ENCODE results near the gene MRPL39.
"Not testable (repeated sequence)": the region's sequence is repeated elsewhere in the genome, so short reads cannot be mapped to it uniquely, and the experiment has no call there.

MRPL39 gene

DNA sequence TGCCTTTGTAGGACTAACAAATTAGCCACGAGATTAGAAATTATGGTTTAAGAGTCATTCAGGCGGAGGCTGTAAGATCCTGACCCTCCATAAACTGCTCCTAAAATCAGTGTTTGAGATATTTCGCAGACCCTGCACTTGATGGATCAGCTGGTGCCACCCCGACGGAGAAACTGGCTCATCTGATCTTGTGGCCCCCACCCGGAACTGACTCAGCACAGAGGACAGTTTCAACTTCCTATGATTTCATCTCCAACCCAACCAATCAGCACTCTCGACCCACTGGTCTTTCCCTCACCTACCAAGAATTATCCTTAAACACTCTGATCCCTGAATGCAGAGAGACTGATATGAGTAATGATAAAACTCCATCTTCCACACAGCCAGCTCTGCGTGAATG, 28.0 kb upstream of the MRPL39 start:
- no peak for DNase-seq
- no peak for TF ChIP-seq GATA1 (IDR thresholded peaks at IDR 0.05; ENCODE audit: low read depth, low read length)
- TF ChIP-seq POLR2A (IDR thresholded peaks at IDR 0.05; ENCODE audit: low read length) = no peak

DNA sequence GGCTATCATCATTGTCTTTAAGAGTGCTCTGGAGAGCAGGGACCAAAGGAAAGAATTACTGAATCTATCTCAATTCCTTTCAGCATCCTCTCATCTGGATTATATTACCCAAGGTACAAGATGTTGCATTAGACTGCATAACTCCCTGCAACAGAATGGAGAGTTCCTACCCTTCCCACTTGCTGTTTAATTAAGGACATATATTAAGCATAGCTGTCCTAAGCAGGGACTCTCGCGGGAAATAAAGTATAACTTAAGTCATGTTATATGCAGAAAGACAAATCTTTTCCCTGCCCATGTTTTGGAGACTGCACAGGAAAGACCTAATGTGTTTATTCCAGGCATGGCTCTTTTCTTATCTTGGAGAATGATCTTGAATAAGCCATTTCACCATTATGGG, 25.0 kb upstream of the MRPL39 start:
- DNase-seq = no peak
- TF ChIP-seq POLR2A (IDR thresholded peaks at IDR 0.05; ENCODE audit: low read length) = no peak

DNA sequence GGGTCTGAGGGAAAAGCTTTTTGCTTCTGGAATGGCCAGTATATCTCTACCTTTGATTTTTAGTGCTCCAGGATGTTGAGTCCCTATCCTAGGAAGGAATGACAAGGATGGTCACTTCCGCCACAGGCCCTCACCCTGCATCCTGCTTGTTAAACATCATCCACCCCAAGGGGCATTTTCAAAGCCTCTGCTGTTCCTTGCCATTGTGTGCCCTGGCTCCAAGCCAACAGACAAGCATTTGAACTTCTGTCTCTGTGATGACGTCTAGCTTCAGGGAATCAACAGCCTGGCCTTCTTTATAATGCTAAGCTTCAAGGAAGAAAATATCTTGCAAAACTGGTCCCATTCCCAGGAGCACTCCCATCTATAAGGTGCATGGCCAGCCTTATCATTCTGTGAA, 19.5 kb upstream of the MRPL39 start:
- DNase-seq = no peak
- no peak for TF ChIP-seq GATA1 (IDR thresholded peaks at IDR 0.05; ENCODE audit: low read depth, low read length)
- no peak for TF ChIP-seq POLR2A (IDR thresholded peaks at IDR 0.05; ENCODE audit: low read length)

DNA sequence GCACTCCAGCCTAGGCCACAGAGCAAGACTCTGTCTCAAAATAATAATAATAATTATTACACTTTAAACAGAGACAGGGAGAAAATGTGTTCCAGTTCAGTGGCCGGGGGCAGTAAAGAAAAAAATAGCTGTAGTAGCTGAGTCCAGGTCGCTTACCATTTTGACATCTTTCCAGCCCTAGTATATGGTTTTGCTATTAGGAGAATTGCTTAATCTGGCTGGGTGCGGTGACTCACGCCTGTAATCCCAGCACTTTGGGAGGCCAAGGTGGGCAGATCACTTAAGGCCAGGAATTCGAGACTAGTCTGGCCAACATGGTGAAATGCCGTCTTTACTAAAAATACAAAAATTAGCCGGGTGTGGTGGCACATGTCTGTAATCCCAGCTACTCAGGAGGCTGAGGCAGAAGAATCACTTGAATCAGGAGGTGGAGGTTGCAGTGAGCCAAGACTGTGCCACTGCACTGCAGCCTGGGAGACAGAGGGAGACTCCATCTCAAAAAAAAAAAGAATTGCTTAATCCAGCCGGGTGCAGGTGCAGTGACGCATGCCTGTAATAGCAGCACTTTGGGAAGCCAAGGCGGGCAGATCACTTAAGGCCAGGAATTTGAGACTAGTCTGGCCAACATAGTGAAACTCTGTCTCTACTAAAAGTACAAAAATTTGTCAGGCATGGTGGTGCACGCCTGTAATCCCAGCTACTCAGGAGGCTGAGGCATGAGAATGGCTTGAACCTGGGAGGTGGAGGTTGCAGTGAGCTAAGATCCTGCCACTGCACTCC, 18.7 kb upstream of the MRPL39 start:
- not testable (repeated sequence) for DNase-seq

DNA sequence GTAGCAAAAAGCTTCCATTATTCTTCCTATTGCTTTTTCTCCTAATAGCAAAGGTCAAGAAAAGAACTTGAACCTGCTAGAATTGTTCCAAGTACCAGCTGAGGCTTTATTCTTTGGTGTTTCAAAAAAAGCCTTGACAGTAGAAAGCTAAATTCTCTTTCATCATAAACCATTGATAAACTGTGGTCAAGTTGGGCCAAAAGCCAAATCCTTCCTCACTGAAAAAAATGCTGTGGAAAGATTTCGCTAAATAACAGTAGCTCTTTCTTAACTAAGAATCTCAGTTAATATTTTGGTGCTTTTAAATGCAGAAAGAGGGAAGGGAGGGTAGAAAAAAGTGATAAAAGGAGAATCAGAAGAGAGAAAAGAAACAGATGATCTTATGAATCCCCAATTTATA, 17.8 kb upstream of the MRPL39 start:
- TF ChIP-seq GATA1 (IDR thresholded peaks at IDR 0.05; ENCODE audit: low read depth, low read length) (no peak), POLR2A (IDR thresholded peaks at IDR 0.05; ENCODE audit: low read length) (no peak)
- no peak for DNase-seq

DNA sequence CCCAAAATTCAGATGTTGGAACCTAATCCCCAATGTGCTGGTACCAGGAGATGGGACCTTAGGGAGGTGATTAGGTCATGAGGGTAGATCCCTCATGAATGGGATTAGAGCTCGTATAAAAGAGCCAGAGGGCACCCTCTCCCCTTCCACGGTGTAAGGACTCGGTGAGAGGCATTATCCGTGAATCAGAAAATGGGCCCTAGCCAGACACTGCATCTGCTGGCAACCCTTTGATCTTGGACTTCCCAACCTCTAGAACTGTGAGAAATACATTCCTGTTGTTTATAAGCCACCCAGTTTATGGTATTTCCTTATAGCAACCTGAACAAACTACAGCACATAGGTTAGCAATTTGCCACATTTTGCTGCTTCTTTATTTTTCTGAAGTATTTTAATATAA, 17.2 kb upstream of the MRPL39 start:
- TF ChIP-seq POLR2A (IDR thresholded peaks at IDR 0.05; ENCODE audit: low read length) (no peak), GATA1 (IDR thresholded peaks at IDR 0.05; ENCODE audit: low read depth, low read length) (no peak)
- DNase-seq = no peak

DNA sequence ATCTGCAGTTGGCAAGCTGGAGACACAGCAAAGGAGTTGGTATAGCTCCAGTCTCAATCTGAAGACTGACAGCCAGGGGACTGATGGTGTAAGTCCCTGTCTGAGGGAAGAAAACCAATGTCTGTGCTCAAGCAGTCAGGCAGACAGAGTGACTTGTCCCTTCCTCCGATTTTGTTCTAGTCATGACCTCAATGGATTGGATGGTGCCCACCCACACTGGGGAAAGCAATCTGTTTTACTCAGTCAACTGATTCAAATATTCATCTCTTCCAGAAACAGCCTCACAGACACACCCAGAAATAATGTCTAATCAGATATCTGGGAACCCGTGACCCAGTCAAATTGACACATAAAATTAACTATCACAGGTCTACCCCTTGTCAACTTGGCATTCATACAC, 11.9 kb upstream of the MRPL39 start:
- TF ChIP-seq POLR2A (IDR thresholded peaks at IDR 0.05; ENCODE audit: low read length) = no peak
- no peak for TF ChIP-seq GATA1 (IDR thresholded peaks at IDR 0.05; ENCODE audit: low read depth, low read length)
- DNase-seq = no peak

DNA sequence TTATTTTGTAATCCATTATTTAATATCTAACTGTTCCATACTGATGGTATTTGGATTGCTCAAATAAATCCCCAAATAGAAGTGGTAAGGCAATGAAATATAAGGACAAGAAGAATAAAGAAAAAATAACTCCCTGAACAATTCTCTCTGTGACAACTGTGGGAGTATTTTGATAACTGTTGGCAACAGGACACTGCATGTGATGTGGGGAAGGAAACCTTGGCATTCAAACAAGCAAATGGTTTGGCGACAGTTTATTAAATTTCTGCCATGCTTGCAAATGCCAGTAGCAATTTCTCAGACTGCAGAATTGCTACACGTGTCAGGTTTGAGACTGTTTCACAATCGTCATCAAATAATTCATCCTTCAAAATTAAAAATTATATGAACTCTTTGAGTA, 8.6 kb upstream of the MRPL39 start:
- no peak for DNase-seq

DNA sequence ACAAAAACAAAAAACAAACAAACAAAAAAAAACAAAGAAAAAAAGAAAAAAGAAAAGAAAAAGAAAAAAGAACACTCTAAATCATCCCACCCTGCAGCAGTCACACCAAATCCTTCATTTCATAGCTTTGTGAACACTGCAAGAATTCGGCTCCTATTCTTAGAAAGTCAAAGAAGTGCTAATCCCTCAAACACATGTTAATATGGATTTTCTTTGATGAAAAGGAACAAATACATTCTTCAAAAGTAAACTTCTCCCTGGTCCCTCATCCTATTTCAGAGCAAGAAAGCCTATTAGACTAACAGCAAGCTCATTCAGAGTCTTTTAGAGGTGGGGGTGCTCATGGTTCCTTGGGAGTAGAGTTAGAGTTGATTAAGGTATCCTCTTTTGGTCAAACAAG, 7.2 kb upstream of the MRPL39 start:
- DNase-seq = no peak
- no peak for TF ChIP-seq GATA1 (IDR thresholded peaks at IDR 0.05; ENCODE audit: low read depth, low read length)
- TF ChIP-seq POLR2A (IDR thresholded peaks at IDR 0.05; ENCODE audit: low read length) = no peak

More for the DNA sequence above, 8.6 kb upstream of the MRPL39 start:
- no peak for TF ChIP-seq GATA1 (IDR thresholded peaks at IDR 0.05; ENCODE audit: low read depth, low read length)

DNA sequence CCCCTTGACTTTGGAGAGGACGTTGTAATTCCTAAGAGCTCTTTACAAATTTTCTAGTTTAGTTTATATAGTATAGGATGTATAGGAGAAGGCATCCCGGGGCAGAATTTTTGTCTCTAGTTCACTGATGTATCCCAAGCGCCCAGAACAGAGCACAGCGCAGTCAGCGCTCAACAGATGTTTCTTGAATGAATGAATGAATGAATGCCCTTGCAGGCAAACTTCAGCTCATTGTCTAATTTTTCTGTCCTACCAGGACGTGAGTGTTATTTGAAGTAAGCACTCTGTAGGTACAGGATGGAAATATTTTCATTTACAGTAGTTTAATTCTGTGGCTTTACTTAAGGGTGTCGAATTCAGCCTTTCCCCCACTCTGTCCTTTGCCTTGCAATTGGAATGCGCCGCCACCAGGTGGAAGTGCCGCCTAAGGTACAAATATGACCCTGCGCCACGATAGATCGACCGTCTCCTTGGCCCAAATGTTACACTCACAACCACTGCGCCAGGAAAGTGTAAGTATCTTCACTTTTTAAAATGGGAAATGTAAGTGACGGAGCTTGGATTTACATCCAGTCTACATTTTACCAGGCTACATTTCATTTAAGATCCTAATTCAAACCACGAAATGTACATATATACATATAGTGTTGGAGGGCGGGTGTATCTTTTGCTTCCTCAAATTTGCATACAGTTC, 910 bp upstream of the MRPL39 start:
- DNase-seq = peak; percentile 86 to 89
- TF ChIP-seq GATA1 (IDR thresholded peaks at IDR 0.05; ENCODE audit: low read depth, low read length) = no peak
- no peak for TF ChIP-seq POLR2A (IDR thresholded peaks at IDR 0.05; ENCODE audit: low read length)

DNA sequence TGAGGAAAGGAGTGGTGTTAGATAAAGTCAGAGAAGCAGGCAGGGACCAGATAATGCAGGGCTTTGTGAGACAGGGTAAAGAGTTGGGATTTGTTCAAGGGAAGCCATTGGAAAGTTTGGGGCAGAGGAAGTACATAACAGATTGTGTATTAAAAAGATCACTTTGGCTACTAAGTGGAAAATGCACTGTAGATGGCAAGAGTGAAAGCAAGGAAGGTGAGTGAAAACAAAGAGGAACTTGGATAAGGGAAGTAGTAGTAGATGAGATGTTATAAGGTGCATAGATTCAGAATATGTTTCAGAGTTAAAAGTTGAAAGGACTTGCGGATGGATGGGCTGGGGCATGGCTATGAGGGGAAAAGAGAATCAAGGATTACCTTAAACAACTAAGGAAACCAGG, 17.4 kb downstream of the MRPL39 start:
- TF ChIP-seq GATA1 (IDR thresholded peaks at IDR 0.05; ENCODE audit: low read depth, low read length) = no peak
- TF ChIP-seq POLR2A (IDR thresholded peaks at IDR 0.05; ENCODE audit: low read length) = no peak

DNA sequence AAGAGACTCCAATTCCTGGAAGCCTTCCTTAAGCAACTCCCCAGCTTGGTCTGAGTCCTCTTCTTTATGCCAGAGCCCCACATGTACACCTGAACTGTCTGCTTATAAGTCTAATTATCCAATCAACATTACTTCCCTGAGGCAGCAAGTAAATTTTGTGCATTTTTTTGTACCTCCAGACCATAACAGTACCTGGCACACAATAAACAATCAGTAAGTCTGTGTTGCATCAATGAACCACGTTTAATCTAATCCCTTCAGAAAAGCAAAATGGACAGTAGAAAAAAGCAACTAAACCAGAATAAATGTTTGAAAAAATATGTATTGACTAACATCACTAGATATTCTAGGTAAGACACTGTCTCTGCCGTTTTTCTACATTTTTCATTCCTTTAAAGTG, 20.5 kb downstream of the MRPL39 start:
- DNase-seq = no peak
- TF ChIP-seq GATA1 (IDR thresholded peaks at IDR 0.05; ENCODE audit: low read depth, low read length) = no peak
- TF ChIP-seq POLR2A (IDR thresholded peaks at IDR 0.05; ENCODE audit: low read length) = no peak

More for the DNA sequence above, 17.4 kb downstream of the MRPL39 start:
- DNase-seq = no peak

DNA sequence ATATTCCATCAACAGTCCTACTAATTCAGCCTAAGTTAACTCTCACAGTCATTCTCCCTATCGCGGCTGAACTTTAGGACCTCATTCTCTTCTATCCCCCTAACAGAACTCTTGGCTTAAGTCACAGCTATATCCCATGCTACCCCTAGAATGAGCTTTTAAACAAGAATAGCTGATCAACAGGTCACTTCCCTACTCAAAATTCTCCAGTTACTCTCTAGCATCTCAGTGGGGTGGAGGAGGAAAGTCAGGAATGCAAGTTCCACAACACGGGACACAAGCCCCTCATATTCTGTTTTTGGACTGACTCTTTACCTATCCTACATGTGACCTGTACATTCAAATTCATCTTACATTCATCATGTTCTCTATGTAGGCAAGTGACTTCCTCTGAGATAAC, 21.0 kb downstream of the MRPL39 start:
- TF ChIP-seq POLR2A (IDR thresholded peaks at IDR 0.05; ENCODE audit: low read length) (no peak), GATA1 (IDR thresholded peaks at IDR 0.05; ENCODE audit: low read depth, low read length) (no peak)
- no peak for DNase-seq

DNA sequence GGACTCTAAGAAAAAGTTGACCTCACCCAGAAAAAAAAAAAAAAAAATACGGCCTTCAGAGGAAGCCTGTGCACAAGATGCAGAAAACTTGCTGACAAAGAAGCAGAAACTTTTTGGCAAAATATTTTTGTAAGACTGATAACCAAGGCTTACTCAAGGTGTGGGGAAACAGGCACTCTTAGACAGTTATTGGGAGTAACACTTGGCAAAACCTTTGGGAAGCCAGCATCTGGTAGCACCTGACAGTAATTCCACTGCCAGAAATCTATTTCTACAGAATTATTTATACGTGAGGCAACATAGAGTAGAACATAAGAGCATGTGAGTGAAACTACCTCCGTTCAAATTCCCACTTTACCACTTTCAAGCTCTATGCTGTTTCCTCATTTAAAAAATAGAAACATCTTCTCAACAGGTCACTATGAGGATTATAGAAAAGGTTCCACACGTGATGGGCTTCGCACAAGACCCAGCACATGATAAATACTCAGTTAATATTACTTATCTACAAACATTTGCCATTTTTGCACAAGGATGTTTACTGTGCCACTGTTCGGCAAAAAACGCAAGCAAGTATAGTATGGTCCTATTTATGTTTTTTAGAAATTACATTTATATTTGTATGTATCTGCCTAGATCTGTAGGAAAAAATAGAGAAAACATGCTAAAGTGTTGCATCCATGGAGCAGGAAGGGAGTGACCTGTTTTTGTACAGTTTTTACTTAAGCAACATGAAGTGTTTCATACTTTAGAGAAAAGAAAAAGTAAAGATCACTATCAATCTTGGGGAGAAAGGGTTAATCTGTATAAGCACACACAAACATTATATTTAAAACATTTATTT, 22.2 kb downstream of the MRPL39 start:
- TF ChIP-seq GATA1 (IDR thresholded peaks at IDR 0.05; ENCODE audit: low read depth, low read length) = no peak
- TF ChIP-seq POLR2A (IDR thresholded peaks at IDR 0.05; ENCODE audit: low read length) = no peak
- DNase-seq = no peak
